NCI-H2081 (cell line): Measurements from ENCODE around the gene LRIT3.

Source experiments
- DNase-seq, 2 experiments: peaks; one replicate each; lab custom pipeline; 2025; lab: John Stamatoyannopoulos, UW

LRIT3 gene, protein sequence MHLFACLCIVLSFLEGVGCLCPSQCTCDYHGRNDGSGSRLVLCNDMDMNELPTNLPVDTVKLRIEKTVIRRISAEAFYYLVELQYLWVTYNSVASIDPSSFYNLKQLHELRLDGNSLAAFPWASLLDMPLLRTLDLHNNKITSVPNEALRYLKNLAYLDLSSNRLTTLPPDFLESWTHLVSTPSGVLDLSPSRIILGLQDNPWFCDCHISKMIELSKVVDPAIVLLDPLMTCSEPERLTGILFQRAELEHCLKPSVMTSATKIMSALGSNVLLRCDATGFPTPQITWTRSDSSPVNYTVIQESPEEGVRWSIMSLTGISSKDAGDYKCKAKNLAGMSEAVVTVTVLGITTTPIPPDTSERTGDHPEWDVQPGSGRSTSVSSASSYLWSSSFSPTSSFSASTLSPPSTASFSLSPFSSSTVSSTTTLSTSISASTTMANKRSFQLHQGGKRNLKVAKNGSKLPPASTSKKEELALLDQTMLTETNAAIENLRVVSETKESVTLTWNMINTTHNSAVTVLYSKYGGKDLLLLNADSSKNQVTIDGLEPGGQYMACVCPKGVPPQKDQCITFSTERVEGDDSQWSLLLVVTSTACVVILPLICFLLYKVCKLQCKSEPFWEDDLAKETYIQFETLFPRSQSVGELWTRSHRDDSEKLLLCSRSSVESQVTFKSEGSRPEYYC

DNA sequence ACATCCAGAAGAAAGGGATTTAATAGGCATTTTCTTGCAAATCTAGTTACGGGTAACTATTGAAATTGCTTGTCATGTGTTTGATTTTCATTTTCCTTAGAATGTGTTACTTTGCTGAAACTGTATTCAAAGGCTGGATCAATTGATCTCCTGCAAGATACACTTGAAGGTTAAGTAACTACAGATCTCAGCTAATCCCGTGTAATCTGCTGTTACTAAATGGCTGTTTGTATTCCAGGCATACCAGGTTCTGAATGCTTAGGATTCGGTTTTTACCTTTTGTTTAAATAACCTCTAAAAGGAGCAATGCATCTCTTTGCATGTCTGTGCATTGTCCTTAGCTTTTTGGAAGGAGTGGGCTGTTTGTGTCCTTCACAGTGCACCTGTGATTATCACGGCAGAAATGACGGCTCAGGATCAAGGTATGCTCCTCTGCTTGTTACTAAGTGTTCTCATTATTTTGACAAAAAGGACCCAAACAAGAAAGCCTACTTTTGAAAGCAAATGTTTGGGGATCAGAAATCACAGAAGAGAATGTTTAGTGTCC, at the start of gene LRIT3:
Gene LRIT3 (plus strand): TSS at position 212 of the 547 bp plus-strand sequence. CDS start 95 bp downstream, at position 307.
- no peak for DNase-seq

DNA sequence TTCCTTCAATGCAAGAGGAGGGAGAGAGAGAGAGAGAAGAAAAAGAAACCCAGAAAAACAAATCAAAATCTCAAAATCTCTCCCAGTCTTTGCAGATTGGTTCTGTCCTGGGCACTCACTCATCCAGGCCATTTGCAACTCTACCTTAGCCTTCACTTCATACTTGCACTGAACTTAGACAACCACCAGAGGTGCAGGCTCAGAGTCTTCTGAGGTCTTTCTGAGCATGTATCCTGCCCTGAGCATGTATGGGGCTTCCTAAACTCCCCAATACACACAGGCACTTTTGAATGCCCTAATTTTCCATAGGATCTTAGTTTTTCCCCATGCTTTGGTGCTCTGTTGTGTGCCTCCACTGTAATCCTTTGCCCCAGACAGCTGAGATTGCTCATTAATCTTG, 49.0 kb upstream of the LRIT3 start:
- DNase-seq, result no peak

DNA sequence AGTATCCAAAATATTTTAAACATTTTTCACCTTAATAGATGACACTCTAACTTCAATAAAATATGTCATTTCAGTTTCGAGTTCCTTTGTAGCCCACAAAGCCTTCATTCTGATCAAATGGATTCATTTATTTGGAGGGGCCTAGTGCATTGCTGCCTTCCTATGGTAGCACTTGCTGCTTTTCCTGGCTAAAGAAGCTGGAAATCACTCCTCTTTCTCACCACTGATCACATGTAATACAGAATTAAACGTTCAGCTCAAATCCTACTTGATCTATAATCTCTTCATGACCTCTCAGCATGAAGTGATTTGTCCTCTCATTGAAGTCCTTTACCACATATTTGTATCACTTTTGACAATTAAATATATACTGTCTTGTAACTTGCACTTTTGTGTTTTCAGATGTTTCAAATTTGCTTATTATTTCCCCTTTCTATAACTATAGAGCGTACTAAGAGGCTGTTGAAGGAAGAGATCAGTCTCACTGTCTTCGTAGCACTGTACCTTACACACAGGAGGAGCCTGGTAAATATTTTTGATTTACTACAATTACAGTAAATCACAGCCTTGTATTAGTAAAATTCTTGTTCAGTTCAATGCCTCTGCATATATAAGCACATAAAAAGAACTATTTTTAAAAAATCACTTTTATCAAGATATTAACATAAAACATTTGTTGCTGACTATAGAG, 46.7 kb upstream of the LRIT3 start:
- DNase-seq, result no peak

DNA sequence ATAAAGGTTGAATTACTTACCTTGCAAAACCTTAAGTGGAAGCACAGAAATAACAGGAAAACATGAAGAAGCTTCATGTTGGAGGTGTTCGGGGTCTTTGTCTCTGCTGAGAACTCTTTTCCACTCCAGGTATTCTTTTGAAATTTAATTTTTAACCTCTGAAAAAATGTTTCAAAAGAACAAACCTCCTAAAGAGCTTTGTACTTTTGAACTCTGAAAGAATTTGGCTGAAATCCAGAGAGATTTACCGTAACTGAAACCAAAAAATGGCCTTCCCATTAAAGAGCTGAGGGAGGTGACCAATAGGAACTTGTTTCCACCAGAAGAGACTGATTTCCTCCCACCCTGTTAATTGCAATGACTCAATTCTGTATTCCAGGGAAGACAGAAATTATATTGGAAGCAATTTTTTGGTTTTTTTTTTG, 46.0 kb upstream of the LRIT3 start, which contains the start of gene CFI:
Gene CFI (minus strand): TSS at position 105 of the 425 bp plus-strand sequence. CDS start 28 bp downstream, at position 77.
- DNase-seq, result no peak

DNA sequence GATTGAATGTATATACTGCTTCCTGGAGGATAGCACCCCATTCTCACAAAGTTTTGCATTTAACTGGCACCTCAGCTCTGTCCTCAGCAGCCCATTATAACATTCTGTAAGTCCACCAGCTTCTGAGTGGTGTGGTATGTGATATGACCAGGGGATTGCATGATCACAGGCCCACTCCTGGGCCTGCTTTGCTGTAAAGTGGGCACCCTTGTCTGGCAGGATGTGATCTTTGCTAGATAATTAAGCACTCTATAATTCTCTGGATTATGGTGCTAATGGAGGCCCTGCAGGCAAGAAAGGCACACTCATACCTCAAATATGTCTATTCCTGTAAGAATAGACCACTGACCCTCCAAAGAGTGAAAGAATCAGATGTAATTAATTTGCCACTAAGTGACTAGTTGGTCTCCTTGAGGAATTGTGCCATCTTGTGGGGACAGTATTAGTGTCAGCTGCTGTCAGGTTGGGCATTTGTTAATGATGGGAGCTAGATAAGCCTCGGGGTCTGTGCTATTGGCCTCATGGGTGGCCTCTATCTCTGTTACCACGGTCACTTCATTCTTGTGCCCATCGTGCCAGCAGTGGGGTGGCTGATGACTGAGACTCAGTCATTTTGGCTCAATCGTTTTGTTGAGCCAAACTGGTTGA, 43.9 kb upstream of the LRIT3 start:
- peak; percentile 14 to 48 for DNase-seq

DNA sequence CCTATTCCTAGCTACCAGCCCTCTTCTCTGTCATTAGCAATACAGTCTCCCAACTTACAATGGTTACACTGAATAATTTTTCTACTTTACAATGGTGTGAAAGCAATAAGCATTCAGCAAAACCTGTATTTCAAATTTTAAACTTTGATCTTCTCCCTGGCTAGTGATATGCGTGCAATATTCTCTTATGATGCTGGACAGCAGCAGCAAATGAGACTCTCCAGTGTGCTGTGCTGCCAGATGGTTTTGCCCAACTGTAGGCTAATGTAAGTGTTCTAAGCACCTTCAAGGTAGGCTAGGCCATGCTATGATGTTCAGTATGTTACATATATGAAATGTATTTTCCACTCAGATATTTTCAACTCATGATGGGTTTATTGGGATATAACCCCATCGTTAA, 38.3 kb upstream of the LRIT3 start:
- no peak for DNase-seq

DNA sequence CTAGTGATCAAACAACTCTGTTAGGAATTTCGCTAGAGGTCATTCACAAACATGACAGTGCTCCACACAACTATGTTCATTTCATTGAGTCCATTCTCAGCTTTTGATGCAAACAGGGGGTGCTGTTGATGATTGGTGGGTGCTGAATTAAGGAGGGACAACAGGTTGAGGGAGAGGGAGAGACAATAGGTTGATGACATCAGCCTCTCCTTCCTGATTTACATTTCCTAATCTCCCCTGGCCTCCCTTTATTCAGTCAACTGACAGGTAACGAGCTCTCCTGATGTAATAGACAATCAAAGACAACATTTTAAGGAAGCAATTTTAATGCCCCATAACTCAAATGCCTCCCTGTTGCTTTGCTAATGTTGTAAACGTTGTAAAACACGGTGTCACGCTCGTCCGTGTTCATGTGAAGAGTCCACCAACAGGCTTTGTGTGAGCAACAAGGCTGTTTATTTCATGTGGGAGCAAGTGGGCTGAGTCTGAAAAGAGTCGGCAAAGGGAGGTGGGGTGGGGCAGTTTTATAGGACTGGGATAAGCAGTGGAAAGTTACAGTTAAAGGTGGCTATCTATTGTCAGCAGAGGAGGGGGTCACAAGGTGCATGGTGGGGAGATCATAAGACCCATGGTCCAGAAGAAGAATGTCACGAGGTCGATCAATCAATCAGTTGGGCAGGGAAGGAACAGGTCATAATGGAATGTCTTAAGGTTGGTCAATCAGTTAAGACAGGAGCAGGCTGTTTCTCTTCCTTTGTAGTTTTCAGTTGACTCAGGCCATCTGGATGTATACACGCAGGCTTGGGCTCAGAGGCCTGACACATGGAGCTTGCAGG, 37.1 kb upstream of the LRIT3 start:
- DNase-seq, result no peak

DNA sequence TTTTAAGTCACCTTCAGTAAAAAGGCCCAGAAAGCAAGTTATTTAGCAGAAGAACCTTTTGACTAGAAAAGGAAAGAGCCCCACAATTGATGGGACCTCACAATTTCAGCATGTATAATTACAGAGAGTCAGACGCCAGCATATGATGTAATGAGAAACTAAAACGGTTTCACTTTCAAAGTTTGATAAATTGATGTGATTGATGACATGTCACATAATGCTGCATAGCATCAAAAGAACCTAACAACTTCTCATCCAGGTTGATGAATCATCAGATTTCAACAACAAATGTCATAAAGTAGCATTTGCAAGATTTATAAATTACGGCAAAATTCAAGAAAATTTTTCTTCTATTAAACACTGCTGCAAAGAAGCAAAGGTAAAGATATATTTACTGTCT, 36.2 kb upstream of the LRIT3 start:
- no peak for DNase-seq

DNA sequence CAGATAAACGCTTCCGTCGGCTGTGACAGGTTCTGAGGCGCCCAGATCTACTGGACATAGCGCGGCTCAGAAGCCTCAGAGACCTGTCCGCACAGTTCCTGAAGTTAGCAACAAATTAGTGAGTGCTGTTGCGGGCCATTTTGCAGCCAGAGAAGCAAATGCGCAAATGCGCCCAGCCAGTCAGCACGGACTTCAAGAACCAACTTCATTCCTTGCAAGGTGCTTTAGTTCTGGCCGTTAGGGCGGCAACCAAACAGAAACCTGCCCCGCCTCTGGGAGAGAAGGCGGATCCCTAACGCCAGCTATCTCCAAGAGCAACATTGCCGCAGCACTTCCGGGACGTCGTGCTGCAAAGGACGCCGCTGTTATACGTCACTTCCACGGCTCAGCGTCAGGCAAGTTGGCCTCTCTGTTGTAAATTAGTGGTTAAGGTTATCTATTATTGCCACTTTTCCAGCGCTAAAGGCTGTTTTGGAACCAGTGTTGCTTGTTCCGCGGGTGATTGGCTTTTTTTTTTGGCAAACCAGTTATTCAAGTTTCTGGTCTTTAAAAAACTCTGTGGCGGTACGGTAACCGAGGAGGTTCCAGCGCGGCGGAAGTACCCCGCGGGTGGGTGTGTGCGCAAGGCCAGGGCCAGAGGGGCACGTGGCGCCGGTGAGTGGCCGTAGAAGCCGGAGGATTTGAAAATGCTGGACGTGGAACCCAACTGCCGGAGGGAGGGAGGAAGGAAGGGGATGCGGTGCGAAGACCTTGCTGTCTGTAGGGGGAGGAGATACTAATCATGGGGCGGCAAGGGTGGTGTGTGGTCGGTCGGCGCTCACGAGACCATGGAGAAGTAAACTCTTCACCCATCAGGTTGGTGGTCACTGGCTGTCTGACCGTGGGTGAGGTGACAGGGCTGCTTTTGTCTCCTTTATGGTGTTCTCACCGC, 32.5 kb upstream of the LRIT3 start, which contains the start of gene GAR1:
Gene GAR1 (plus strand): TSS at position 612 of the 931 bp plus-strand sequence. CDS start 403 bp downstream, outside the sequence.
- DNase-seq, result peak; percentile 66 to 91

DNA sequence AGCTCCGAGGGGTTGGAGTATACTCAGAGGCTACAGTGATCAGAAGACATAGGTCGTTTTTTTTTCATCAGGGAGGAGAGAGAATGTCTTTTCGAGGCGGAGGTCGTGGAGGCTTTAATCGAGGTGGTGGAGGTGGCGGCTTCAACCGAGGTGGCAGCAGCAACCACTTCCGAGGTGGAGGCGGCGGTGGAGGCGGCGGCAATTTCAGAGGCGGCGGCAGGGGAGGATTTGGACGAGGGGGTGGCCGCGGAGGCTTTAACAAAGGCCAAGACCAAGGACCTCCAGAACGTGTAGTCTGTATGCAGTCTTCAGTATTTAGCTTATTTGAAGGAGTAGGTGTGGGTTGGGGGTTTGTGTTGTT, 31.8 kb upstream of the LRIT3 start:
- DNase-seq, result no peak

DNA sequence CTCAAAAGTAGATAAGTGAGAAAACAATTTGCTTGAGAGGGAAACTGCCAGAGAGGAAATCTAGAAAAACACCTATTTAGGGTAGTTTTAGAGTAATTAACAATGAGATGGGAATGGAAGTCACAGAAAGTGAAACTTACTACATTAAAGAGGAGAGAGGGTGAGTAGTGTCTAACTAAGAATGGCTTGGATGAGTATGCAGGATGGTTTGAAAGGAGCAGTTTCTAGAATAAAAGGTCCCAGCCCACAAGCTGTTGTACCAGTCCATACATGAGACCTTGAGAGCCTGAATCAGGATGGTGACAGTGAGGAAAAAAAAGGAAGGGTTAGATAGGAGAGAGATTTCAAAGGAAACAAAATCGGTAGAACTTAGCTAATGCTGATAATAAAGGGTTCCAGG, 31.0 kb upstream of the LRIT3 start:
- no peak for DNase-seq

DNA sequence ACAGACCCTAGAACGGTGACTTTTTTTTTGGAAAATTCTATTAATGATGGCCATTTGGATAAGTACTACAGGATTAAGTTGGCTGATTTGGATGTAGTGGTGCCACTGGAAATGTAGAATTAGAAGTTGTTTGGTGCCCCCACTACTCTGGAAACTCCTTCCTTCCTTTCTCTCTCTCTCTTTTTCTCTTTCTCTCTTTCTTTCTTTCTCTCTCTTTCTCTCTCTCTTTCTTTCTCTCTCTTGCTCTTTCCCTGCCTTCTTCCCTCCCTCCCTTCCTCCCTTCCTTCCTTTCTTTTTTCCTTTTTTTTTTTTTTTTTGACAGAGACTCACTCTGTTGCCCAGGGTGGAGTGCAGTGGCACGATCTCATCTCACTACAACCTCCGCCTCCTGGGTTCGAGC, 29.6 kb upstream of the LRIT3 start:
- DNase-seq, result no peak

DNA sequence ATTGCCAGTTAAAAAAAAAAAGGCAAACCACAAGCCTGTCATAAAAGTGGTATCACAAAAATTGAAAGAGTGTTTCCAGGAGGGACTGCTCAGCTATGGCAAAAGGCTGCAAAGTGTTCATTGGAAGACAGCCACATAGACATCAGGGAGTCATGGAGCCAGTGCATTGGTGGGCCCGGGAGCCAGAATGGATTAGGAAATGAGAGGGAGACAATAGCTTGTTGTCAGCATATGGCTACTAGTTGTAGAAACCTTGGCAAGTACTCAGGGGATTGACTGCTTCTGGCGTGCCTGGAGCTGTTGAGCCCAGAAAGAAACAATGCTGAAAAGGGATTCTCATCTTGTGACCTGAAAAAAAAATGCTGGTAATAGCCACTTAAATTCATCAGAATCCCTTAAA, 27.3 kb upstream of the LRIT3 start:
- no peak for DNase-seq

DNA sequence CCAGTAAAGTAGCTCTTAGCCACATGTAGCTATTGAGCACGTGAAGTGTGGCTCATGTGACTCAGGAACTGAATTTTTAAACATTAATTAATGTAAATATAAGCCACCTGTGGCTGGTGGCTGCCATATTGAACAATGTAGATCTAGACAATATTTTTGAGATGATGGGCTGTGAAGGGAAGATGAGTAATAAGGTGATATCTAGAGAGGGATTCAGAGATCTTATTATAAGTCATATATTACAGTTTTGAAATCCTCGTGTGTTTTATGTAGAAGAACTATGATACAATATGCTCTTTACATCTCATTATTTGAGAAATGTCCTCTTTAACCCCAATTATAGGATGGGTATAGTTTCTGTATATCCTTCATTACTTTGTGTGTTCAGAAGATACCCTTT, 26.7 kb upstream of the LRIT3 start:
- DNase-seq, result no peak

DNA sequence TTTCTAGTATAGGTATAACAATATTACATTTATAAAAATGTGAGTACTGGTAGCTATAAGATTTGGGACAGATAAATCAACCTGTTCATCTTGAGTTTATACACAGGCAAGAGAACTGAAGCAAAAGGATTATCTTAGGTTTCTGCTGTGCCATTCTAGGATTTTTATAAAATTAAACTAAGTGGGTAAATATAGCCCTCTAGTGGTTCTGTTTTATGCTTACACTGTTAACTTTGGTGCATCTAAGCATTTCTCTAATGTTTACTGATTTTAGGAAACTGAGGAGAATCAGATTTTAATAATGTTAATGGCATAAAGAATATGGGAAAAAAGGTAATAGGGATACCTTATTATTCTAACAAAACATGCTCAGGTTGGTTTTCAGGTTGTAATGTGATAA, 21.2 kb upstream of the LRIT3 start:
- DNase-seq, result no peak

DNA sequence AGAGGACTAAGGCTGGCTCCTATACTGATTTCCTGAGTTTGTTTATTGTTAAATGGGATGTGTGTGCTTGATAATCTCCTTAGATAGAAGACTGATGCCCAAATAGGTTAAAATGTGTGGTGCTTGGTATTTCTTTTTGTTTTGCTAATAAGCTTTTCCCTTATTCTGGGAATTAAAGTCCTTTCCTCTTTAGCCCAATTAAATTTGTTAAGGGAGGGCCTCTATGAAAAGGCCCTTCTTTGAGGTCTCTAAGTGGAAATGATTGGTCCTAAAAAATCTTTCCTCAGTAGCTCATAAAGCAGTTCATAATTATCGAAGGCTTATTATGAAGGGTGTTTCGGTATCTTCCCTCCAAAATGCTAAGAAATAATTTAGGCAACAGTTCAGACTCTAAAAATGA, 20.2 kb upstream of the LRIT3 start, which contains the start of gene RRH:
Gene RRH (plus strand): TSS at position 301 of the 400 bp plus-strand sequence. CDS start 56 bp downstream, at position 357.
- DNase-seq, result no peak

DNA sequence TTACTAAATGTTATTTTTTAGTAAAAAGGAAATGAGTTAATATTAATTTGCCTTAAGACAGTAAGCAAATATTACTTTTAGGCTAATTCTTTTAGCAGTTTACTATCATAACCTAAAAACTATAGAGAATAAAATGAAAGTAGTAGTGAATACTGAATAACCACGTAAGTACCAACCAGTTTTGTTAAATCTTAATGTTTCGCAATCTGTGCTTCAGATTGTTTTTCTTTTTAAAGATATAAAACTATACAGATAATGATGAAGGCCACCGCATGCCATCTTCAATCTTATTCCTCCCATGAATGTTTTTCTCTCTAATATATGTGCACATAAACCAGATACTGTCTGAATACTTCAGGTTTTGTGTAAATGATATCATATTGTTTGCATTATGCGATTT, 14.2 kb upstream of the LRIT3 start:
- no peak for DNase-seq

DNA sequence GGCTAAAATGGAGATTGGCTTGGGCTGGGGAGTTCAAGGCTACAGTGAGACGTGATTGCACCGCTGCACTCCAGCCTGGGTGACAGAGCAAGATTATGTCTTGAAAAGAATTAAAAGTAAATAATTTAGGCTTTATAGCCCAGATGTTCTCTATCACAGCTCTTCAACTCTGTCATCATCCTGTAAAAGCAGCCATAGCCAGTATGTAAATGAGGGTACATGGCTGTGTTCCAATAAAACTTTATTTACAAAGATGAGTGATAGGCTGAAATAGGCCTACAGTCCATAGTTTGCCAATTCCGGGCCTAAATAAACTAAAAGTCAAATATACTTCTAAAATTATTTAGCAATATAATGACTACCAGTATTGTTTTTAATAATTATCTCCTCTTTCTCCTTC, 10.9 kb upstream of the LRIT3 start:
- no peak for DNase-seq

DNA sequence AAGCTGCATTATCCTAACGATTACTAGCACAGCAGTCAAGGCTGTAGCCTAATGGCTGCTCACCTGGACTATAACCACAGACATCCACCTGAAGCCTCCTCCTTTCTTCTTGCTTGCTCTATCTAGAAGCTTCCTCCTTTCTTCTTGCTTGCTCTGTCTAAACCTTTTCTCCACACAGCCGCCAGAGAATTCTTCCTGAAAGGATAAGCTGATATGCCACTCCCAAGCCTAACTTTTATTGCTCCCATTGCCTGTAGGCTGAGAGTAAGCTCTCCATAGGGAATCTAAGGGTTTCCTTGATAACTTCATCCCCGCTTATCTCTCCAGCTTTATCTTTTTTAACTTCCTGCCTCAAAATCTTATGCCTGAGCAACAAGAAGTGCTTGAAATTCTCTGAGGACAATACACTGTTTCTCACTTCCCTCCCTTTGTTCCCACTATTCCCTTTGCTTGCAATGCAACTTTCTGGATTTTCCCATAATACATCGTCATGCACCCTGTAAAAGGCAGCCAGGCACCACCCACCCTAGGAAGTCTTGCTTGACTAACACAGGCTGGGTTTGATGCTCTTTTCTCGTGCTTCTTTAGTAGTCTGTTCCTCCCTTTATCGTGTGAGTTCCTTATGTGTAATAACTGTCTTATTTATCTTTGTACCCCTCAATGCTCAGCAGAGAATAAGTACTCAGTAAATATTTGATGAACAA, 1.4 kb upstream of the LRIT3 start:
- no peak for DNase-seq
